GM19463 (cell line): ENCODE results near the gene SMG1.

ENCODE experiments used
- ATAC-seq: cut with Tn5 transposase; IDR thresholded peaks from one replicate; pipeline ENCODE4 v1.9.1; 2021; ENCODE audit warnings: mild to moderate bottlenecking, moderate library complexity; ENCODE audit not compliant: unreplicated experiment

The SMG1 gene

GRCh38 chr16:18855196-18855595, 71.0 kb downstream of the SMG1 start:
- ATAC-seq = no peak

GRCh38 chr16:18853694-18854093, 72.5 kb downstream of the SMG1 start:
- ATAC-seq = no peak

GRCh38 chr16:18852647-18853046, 73.6 kb downstream of the SMG1 start:
- no peak for ATAC-seq

GRCh38 chr16:18846416-18846815, 79.8 kb downstream of the SMG1 start:
- ATAC-seq = no peak

GRCh38 chr16:18842565-18842964, 83.6 kb downstream of the SMG1 start:
- no peak for ATAC-seq

GRCh38 chr16:18841833-18842525, 84.2 kb downstream of the SMG1 start:
- no peak for ATAC-seq

GRCh38 chr16:18839555-18839954, 86.7 kb downstream of the SMG1 start:
- ATAC-seq = no peak

GRCh38 chr16:18836702-18837101, 89.5 kb downstream of the SMG1 start:
- ATAC-seq = no peak

GRCh38 chr16:18834864-18835263, 91.3 kb downstream of the SMG1 start:
- ATAC-seq = no peak

- no peak for ATAC-seq
These were observed 92.3 kb downstream of the SMG1 start for GRCh38 chr16:18833707-18834505.

- ATAC-seq = no peak
These were observed 93.6 kb downstream of the SMG1 start for GRCh38 chr16:18832613-18833012.

- ATAC-seq = no peak
These were observed 94.2 kb downstream of the SMG1 start for GRCh38 chr16:18832006-18832405.

GRCh38 chr16:18829251-18829650, 97.0 kb downstream of the SMG1 start:
- no peak for ATAC-seq

- ATAC-seq = no peak
These were observed 98.3 kb downstream of the SMG1 start for GRCh38 chr16:18827890-18828289.

- ATAC-seq = no peak
These were observed 109.9 kb downstream of the SMG1 start for GRCh38 chr16:18816286-18816685.

GRCh38 chr16:18811925-18812324, 114.3 kb downstream of the SMG1 start:
- ATAC-seq = no peak

- ATAC-seq = no peak
These were observed 117.0 kb downstream of the SMG1 start for GRCh38 chr16:18809165-18809564.

GRCh38 chr16:18805257-18805773, 120.9 kb downstream of the SMG1 start:
- no peak for ATAC-seq

GRCh38 chr16:18804540-18804939, 121.7 kb downstream of the SMG1 start:
- no peak for ATAC-seq

- no peak for ATAC-seq
These were observed 122.4 kb downstream of the SMG1 start for GRCh38 chr16:18803569-18804462.

GRCh38 chr16:18802767-18803343, 123.4 kb downstream of the SMG1 start:
- no peak for ATAC-seq
